Measurements from ENCODE around the gene KRTAP5-6.

GRCh38 chr11:1679881-1680280 is 17.1 kb upstream of the KRTAP5-6 start:
- TF ChIP-seq CTCF (optimal IDR thresholded peaks at IDR 0.05 in 1 of 3, IDR thresholded peaks at IDR 0.05 in 1 of 3, conservative IDR thresholded peaks at IDR 0.05 in 1 of 3; ENCODE audit: extremely low read depth in 1 of 3, insufficient read depth in 2 of 3, low read length in 3 of 3) (no peak), EZH2 (IDR thresholded peaks at IDR 0.05; ENCODE audit: low read length) (no peak)
